C4-2B (cell line): Measurements from ENCODE around the gene PRKAG2.

Experiments used
- CTCF ChIP-seq: fragments of 450-650 bp; conservative IDR thresholded peaks from 2 replicates; pipeline ENCODE4 v1.5.1; 2017; ENCODE audit warnings: mild to moderate bottlenecking
- ZFX ChIP-seq: fragments of 450-650 bp; IDR thresholded peaks from 2 replicates; pipeline ENCODE4 v1.6.1; 2017

- TF ChIP-seq CTCF = no peak
- TF ChIP-seq ZFX = no peak
These were observed 66.3 kb downstream of the PRKAG2 start for GRCh38 chr7:151810441-151811232.
